GM19438 (cell line): ENCODE data around the gene TMIGD3.

Experiments used
- ATAC-seq: cut with Tn5 transposase; IDR thresholded peaks from one replicate; pipeline ENCODE4 v1.9.1; 2021; ENCODE audit warnings: low read depth; ENCODE audit not compliant: unreplicated experiment

Gene TMIGD3

DNA sequence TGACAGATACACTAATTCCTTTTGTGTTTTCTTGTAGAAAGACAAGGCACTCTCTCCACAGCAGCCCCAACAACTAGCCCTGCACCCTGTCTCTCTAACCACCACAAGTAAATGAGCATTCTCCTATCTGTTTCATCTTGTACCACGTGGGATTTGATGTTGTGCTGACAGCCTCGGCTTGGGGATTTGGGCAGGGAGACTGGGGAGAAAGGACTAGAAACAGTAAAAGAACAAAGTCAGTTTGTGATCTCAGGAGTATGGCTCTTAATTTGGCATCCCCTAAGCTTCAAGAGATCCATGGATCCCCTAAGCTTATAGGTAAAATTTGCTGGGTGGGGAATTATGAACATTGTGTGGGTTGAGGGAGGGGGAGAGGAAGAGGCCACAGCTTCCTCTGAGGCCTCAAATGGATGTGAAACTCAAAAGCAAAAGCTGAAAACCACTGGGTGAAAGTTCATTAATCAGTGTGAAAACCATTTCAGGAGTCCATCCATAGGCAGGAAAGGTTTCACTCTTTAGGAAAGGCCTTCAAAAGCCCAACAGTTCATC is 26.6 kb downstream of the TMIGD3 start:
- peak; percentile 82 for ATAC-seq

GRCh38 chr1:111476214-111476613 is 27.2 kb downstream of the TMIGD3 start:
- no peak for ATAC-seq

DNA sequence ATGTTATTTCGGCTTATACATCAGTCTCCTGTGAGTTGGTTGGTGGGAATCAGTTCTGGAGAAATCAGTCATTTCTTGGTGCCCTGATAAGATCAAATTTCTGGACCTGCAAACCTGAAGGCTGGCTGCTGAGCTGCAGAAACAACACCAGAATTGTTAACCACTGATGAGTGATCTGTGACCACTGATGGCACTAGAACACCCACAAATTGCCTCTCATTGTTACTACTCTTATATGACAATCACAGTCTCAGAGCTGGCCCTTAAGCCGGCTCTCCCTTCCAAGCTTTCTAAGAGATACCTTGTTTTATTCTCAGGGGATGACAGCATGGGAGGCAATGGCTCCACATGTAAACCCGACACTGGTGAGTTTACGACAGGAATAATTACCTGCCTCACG is 27.7 kb downstream of the TMIGD3 start:
- no peak for ATAC-seq

DNA sequence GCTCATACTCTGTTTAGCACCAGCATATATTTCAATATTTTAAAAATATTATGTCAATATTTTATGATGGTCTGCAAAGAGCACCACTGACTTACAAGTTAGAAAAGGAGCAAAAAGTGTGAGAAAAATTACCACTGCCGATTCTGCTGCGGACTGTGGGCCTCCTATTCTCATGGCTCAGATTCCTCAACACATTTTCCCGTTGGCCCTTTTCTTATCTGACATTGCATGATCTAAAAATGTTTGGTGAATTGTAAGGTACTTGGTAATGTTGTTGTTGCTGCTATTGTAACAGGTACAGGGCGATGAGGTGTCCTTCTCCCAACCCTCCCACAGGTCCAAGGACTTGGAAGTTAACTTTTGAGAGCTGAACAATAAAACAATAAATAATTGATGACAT is 28.9 kb downstream of the TMIGD3 start:
- ATAC-seq = no peak

- no peak for ATAC-seq
Measured at GRCh38 chr1:111474106-111474505, 29.3 kb downstream of the TMIGD3 start.

DNA sequence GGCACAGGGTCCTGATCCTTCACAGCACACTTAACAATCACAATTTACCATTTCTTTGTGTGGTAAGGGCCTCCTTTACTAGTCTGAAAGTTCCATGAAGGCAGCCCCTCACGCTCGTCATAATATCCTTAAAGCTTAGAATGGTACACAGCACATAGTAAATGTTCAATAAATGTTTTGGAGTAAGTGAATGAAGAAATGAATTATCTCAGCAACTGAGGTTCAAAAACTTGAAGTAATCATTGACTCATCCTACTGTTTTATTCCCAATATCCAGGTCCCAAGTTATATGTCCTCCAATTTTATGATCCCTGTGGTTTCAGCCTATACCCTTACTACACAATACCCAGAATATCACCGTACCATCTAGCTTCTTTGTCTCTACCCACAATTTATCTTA is 31.9 kb downstream of the TMIGD3 start:
- ATAC-seq = no peak

GRCh38 chr1:111471012-111471411 is 32.4 kb downstream of the TMIGD3 start:
- ATAC-seq = no peak

DNA sequence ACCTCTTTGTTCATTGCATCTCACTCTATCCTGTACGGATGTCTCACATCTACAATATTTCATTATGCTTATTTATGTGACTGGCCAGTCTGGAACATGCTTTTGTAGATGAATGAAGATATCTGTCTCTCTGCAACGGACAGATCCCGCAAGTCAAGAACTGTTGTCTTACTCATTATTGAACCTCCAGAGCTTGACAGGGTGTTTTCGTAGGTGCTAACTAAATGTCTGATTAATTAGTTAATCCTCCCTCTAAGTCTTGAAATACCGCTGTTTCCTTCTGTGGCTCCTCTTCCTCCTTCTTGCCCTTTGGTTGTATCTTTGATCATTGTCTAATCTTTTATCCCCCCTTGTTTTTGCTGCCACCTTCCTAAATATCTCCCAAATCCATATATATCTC is 32.8 kb downstream of the TMIGD3 start:
- no peak for ATAC-seq

DNA sequence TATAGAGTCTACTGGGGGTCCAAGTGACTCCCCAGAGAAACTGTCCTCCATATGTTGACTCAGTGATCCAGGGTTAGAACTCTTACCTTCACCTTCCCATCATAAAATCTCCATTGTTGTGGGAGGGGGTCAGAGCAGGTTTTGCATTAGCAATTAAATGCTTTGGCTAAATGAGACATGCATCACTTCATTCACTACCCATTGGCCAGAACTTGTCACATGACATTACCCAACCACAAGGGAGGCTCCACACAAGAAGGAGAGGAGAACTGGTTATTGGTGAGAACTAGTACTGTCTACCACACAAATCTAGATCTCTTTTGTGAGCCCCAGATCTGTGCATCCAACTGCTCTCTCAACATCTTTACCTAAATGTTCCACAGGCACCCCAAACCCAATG is 33.9 kb downstream of the TMIGD3 start:
- ATAC-seq = no peak

DNA sequence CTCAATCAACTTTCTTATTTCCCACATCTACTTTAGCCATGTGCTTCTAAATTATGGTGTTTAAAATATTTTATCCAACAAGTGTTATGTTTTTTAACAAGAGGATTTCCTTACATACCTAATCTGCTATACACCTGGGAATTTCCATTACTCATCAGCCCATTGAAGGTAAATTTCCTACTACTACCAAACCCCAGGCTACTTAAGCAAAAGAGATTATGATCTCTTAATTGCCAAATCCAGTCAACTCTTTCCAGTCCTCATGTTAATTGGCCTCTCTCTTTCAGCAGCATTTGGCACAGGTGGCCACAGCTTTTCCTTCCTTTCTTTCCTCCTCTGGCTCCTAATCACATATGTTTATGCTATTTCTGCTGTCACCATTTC is 34.7 kb downstream of the TMIGD3 start:
- ATAC-seq = no peak

GRCh38 chr1:111467865-111468716 is 35.3 kb downstream of the TMIGD3 start:
- no peak for ATAC-seq

DNA sequence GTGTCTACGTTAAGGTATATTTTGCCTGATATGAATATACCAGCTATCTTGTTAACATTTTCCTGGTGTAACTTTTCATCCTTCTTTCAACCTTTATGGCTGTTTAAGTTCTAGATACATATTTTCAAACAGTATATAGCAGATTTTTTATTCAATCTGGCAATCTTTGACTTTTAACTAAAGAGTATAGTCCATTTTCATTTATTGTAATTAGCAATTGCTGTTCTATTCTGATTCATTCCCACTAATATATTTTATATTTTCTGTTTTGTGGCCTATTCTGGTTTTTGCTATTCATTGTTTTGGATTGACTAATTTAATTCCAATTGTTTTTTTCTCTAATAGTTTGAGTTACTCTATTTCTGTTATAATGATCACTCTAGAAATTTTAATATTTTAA is 37.0 kb downstream of the TMIGD3 start:
- ATAC-seq = no peak

DNA sequence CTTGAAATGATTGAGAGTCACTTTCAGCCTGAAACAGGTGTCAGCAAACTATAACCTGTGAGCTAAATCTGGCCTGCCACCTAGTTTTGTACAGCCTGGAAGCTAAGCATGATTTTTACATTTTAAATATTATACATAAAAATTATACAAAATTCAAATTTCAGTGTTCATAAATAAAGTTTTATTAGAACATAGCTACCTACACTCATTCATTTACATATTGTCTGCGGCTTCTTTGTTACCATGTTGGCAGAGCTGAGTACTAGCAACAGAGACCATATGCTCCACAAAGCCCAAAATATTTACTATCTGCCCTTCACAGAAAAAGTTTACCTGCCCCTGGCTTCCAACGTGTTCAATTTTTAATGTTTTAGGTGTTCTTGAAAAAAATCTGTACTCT is 37.7 kb downstream of the TMIGD3 start:
- ATAC-seq = no peak

DNA sequence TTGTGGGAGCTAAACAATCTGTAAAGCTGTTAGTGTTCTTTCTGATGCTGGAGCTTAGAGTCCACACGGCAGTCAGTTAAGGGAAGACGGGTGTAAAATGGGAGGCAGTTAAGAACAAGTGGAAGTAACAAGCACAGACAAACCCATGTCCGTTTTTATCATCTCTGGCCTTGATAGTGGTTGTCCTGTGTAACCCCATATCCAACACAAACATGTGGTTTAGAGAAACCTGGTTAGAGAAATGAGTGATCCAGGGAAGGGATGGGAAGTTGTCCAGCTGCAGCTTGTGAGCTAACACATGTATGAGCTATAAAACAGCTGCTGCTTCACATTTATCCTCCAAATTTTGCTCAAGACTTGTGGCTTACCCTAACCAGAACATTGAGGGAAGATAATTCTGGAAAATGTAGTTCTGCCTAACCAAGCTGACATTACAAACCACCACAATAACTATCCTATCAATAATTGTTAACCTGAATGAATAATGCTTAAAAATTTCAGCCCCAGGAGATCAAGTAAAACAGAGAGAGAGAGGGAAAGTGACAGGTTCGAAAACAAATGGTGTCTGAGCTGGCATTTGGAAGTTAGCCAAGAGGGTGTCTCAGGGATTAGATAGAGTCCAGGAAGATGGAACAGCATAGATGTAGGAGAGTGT is 40.3 kb downstream of the TMIGD3 start:
- no peak for ATAC-seq

DNA sequence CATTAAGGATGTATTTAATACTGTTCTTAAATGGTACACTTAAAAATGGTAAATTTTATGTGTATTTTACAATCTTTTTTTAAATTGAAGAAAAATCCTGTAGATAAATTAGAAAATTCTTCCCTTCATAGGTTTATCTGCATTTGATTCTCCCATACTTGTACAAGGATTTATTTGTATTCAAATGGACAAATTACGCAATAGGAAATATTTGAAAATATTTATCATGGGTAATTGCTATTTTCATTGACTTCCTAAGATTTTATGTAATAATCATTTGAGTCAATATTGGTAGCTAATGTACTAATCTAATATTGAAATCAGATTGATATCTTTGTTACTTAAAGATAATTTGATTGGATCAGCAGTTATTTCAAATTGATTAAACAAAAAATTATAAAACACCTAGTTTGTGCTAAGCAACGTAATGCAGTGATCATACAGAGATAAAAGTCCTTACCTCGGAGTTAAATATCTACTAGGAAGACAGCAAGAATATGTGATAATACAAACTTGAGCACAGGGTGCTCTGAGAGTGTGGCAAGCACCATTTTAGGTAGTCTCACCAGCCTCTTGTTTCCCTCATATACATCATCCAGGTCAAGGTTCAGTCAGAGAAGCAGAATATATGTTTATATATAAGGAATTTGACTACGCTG is 40.9 kb downstream of the TMIGD3 start:
- no peak for ATAC-seq

- ATAC-seq = no peak
Measured at GRCh38 chr1:111461765-111462164, 41.7 kb downstream of the TMIGD3 start.

GRCh38 chr1:111455642-111456031 is 47.8 kb downstream of the TMIGD3 start:
- no peak for ATAC-seq

- ATAC-seq = no peak
Measured at GRCh38 chr1:111454859-111455641, 48.4 kb downstream of the TMIGD3 start.

DNA sequence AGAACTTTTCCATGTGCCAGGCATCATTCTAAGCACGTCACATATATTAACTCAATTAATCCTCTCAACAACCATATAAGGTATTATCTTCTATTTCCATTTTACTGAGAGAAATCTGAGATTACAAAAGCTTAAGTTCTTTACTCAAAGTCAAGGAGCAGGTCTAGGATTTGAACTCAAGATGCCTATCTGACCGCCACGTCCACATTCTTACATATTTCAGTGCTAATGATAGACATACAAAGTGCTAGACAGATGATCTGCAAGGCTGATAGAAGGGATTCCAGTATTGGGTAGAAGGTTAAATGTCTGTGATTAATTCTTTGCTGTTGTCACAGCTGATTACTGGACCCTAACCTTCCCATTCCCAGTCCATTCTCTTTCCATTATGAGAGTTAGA is 49.7 kb downstream of the TMIGD3 start:
- no peak for ATAC-seq

DNA sequence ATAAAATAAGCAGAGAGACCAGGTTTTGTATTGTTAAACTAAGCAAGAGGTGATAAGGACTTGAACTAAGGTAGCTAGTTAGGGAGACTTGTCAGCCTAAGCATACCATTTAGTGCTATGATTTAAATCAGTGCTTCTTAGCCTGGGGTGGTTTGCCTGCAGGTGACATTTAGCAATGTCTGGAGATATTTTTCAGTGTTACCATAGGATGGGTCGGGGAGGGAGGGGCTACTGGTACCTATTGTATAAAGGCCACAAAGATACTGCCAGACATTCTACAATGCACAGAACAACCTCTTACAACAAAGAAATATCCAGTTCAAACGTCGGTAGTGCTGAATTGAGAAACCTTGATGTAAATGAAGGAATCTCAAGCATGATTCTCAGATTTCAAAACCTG is 50.9 kb downstream of the TMIGD3 start:
- no peak for ATAC-seq

DNA sequence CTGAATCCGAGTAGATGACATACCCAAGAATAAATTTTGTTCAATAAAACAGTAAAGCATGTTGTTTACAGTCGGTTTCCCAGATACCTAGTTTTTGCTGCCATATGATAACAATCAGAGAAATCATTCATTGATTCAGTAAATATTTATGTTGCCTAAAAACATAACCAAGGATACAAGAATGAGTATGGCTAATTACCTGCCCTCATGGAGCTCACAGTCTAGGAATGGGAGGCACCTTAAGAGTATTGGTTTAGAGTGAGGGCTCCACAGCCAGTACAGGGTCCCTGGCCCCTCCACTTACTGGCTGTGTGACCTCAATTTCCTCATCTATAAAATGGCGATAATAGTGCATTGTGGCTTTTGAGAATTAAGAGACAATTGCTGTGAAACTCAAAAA is 53.2 kb downstream of the TMIGD3 start:
- ATAC-seq = no peak
